Measurements from ENCODE around the gene ZNF629.

The ZNF629 gene

GRCh38 chr16:30778549-30779244 is 8.3 kb downstream of the ZNF629 start:
- DNase-seq (ENCODE audit: low read depth), result peak; percentile 82
- no peak for TF ChIP-seq CTCF (conservative IDR thresholded peaks at IDR 0.05; ENCODE audit: low read depth, low read length)
- H3K4me3 ChIP-seq (ENCODE audit: low read depth, low read length), result no peak overlapping the region

DNA sequence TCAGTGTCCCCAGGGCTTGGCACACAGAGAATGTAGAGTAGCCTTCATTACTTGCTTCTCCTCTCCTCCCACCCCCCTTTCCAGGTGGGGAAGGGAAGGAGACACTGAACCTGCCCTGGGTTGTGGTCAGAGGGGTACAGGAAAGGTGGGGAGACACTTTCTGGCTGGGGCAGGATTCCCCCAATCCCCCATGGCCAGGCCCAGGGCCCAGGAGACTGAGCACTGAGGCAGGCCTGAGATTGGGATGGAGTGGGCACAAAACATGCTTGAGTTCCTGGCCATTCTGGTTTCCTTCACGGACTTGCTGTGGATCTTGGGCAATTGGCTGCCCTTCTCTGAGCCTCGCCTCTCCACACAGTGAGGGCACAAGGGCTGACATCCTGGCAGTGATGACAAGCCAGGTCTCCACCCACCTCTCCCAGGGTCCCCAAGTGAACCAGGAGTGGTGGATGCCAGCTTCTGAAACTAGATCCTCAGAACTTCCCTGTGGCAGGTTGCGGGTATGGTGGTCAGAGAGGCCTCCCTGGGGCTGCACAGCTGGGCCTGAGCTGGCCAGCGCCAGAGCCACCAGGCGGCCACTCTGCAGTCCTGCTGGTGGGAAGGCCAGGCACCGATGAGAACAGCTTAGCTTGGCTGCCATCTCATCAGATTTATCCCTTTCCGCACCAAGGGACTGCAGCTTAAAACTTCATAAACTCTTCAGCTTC is 9.3 kb downstream of the ZNF629 start:
- no peak for TF ChIP-seq CTCF (conservative IDR thresholded peaks at IDR 0.05; ENCODE audit: low read depth, low read length)
- no peak overlapping the region for H3K4me3 ChIP-seq (ENCODE audit: low read depth, low read length)
- DNase-seq (ENCODE audit: low read depth), result peak; percentile 9

DNA sequence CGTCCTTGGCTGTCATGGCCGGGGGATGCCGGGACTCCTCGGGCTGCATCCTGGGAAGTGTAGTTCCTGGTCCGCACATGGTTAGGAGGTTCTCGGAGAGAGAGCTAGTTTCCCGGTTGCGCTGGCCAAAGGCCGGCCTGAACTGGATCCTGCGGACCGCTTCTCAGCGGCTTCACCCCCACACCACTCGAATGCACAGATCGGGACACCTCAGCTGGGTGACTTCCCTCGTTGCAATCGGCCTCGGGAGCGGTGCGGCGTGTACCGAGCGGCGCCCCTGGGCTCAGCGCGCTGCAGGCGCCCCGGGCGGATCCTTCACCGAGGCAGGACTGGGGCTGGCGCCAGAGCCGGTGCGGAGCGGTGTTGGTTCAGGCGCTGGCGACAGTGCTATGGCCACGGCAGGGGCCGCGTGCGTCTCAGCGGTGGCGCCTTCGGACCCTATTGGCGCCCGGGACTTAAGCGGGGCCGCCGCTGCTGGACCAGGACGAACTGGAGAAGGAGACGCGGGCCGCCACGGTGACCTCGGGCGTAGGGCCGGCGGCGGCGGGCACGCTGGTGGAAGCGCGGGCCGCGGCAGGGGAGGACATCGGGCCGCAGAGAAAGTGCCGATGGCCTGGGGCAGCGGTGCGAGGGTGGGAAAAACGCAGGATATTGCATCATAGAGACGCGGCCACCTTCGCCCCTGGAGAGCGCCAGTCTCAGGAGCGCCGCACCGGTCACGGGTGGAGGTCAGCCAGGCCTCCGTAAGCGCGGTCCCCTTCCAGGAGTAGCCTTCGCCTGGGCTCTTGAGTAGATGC is 11.4 kb downstream of the ZNF629 start:
- TF ChIP-seq CTCF (conservative IDR thresholded peaks at IDR 0.05; ENCODE audit: low read depth, low read length), result no peak
- peak overlapping the region; percentile 83 for H3K4me3 ChIP-seq (ENCODE audit: low read depth, low read length)
- peak; percentile 87 for DNase-seq (ENCODE audit: low read depth)

- no peak for DNase-seq (ENCODE audit: low read depth)
- TF ChIP-seq CTCF (conservative IDR thresholded peaks at IDR 0.05; ENCODE audit: low read depth, low read length), result no peak
Observed at GRCh38 chr16:30775131-30775391, 11.9 kb downstream of the ZNF629 start.

DNA sequence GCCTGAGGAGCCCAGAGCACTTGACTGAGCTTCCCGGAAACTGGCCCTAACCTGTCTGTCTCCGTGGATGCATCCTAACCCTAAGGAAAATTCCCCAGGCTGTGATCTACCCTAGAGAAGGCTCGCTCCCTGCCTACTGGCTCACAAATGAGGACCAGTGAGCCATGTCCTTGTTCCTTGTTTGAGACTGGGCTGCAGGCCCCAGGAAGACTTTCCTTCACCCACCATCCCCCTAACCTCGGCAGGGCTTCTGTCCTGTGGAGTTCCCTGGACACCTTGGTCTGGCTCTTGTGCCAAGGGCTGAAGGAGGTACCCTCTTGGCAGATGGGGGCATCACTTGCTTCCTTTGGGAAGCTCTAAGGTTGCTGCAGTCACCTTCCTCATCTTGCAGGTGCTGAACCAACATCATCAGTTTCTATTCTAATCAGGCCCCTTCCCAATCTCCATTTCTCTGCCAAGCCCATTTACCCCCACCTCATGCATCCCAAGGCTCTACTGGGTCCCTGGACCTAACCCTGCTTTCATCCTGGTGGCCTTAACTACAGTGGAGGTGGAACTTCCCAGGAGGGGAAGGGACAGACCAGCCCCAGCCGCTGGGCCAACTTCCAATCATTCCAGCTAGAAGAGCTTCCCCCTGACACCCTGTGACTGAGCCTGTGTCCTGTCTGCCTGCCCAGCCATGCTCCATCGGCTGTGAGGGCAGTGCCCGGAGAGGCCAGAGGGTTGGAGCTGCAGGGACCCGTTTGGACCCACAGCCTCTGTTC is 12.5 kb downstream of the ZNF629 start:
- no peak for TF ChIP-seq CTCF (conservative IDR thresholded peaks at IDR 0.05; ENCODE audit: low read depth, low read length)
- peak overlapping the region; percentile 83 for H3K4me3 ChIP-seq (ENCODE audit: low read depth, low read length)

More at GRCh38 chr16:30775131-30775391, 11.9 kb downstream of the ZNF629 start:
- H3K4me3 ChIP-seq (ENCODE audit: low read depth, low read length), result peak overlapping the region; percentile 83

DNA sequence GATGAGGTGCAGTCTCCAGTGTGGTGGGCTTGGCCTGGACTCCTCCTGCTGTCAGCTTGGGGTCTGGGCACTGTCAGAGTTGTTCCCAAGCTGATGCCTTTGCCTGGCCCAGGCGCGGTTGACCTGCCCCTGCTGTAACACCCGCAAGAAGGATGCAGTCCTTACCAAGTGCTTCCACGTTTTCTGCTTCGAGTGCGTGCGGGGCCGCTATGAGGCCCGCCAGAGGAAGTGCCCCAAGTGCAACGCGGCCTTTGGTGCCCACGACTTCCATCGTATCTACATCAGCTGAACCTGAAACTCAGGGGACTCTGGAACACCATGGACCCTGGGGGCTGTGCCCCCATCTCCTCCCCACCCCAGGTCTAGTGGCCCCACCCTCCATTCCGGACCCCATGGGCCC is 13.2 kb downstream of the ZNF629 start:
- TF ChIP-seq CTCF (conservative IDR thresholded peaks at IDR 0.05; ENCODE audit: low read depth, low read length), result no peak
- DNase-seq (ENCODE audit: low read depth), result no peak
- H3K4me3 ChIP-seq (ENCODE audit: low read depth, low read length), result no peak overlapping the region

More for the DNA sequence above, 12.5 kb downstream of the ZNF629 start:
- DNase-seq (ENCODE audit: low read depth), result no peak

Measured in choroid plexus epithelial cell (primary cell).